Islet precursor cell (in vitro differentiated cells): ENCODE results near the gene CST5.

ENCODE experiments used
- DNase-seq: peaks from one replicate; pipeline ENCODE4 v3.0.0-alpha.2; 2018

CST5 gene

DNA sequence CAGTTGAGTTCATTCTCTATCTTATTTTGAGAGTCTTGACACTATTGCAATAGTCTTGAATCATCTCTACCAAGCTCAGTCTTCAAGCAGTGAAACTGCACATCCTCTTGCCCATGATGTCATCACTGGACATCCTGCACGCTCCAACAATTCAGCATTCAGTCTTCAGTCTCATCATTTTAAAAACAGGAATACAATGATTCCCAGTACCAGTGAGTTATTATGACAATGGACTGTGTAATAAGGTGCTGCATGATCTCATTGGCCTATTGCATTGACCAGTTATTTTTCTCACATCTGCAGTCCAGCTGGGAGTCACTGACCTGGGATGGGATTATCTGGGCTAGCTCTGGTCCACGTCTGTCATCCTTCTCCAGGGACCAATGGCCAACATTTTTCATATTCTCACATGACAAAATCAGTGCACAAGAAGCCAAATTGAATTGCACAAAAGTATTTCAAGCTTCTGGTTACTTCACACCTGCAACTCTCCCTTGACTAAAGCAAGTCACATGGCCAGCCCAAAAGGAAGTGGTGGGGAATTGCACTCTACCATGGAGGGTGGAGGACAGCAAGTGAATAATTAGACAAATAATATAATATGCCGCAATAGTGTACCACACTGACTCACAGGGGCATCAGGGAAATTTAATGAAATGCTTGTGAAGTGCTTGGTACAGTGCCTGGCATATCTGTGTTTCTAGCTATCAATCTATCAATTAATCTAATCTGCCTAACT lies 46.6 kb downstream of the CST5 start:
- DNase-seq, result no peak

DNA sequence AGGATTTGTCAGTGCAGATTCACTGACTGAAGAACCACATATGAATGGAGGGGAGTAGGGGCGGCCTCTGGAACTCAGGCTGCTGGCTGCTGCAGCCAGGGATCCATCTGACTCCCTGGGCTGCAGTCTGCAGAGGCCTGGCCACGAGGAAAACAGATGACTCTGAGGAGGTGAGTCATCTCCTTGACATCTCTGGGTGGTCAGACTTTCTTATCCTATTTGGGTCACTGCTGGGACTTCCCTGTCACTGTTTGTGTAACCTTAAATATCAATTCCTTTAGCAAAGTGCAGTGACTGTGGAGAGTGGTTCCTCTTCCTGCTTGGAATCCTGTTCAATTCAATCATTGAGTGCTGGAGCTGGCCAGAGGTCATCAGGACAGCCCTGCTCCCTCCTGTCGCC lies 47.6 kb downstream of the CST5 start:
- peak; percentile 86 for DNase-seq

DNA sequence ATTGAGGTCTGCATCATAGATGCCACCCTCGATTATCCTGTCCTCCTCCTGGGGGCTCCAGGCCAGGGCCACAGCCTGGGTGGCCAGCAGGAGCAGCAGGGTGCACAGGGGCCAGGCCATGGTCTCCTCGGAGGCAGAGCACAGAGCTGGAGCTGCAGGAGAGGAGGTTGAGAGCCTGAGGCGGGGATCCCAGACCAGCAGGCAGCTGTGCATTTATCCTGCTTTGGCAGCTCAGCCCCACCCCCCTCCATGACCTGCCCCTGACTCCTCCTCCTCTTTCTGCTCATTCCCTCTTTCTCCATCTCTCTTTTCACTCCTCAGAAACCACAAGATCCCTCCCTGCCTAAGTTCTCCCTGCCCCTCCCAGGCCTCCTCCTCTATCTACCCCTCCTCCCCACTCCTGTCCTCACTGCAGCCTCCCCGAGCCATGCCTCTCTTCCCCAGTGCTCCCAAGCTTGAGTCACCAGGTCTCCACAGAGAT lies 53.0 kb downstream of the CST5 start, which contains the start of gene CST2:
TSS of gene CST2 (minus strand) at position 189 of the 481 bp plus-strand sequence. CDS start at position 120, 69 bp downstream.
- DNase-seq, result peak; percentile 68
